GM19324 (cell line): ENCODE results near the gene CDKN3.

Source experiments
- ATAC-seq: cut with Tn5 transposase; IDR thresholded peaks from one replicate; pipeline ENCODE4 v1.9.1; 2021; ENCODE audit warnings: mild to moderate bottlenecking, moderate library complexity; ENCODE audit not compliant: unreplicated experiment, low FRiP score

The CDKN3 gene, protein sequence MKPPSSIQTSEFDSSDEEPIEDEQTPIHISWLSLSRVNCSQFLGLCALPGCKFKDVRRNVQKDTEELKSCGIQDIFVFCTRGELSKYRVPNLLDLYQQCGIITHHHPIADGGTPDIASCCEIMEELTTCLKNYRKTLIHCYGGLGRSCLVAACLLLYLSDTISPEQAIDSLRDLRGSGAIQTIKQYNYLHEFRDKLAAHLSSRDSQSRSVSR

DNA sequence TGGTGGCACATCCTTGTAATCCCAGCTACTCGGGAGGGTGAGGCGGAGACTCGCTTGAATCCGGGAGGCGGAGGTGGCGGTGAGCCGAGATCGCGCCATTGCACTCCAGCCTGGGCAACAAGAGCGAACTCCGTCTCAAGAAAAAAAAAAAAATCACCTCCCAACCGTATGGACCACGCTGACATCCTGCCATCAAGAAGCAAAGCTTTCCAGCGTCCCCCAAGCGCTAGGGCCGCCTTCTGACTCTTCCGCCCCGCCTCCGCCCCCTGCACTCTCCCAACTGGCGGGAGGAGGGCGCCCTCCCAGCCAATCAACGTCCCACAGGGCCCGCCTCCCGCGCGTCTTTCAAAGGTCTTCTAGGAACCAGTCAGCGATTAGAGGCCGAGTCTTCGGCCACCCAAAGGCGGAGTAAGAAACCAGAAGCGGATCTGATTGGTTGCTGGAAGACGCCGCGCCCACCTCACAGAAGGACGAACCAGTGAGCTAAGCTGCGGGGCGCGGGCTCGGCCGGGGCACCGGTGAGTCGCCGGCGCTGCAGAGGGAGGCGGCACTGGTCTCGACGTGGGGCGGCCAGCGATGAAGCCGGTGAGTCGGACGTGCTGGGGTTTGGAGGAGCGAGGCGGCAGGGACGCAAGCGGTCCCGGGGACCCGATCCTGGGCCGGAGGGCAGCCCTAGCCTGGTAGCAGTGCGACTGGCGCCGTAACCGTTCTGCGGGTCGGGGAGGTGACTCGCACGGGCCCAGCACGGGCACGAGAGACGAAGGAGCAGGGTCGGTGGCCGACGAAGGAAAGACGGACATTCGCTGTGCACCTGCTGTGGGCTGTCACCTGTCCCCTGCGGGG lies at the start of gene CDKN3:
CDKN3 (plus strand) TSS at position 515 of the 843 bp plus-strand sequence; CDS start at position 577, 62 bp downstream.
- ATAC-seq, result peak; percentile 98

DNA sequence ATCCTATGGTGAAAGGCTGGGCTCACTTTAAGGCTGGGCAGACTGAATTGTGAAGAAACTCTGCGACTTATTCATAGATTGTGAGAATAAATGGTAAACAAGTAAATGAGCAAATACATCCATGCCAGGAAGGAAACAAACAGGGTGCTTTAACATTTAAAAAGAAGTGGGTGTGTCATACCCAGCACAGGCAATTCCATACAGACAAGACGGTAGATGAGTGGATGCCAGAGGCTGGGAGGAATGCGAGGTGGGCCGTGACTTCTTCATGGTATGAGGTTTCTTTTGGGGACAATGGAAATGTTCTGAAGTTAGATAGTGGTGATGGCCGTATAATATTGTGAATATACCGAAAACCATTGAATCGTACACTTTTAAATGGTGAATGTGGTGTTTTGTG lies 49.8 kb upstream of the CDKN3 start:
- no peak for ATAC-seq

DNA sequence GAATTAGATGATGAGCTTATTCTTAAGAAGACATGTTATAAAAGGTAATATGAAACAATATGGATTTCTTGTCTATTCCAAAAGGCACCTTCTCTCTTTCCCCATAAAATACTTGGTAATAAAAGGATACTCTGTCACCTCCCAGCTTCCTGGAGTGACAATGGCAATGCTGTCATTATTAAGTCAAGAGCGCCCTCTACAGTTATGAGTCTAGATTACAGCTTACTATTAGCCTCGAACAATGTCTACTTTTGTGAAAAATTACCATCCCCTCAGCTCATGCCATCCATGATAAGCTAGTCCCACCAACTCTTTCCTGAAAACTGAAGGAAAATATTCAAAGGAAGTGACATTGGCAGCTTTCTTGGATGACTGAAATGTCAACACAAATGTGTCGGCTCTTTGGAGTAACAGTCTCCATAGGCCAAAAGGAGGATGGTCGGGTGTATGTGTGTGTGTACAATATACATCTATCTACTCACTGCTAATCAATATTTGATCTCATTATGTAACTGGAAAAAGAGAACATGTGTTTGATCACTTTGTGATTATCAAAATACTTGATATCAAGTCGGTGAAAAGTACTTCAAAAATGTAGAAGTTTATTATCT lies 48.7 kb upstream of the CDKN3 start:
- no peak for ATAC-seq

DNA sequence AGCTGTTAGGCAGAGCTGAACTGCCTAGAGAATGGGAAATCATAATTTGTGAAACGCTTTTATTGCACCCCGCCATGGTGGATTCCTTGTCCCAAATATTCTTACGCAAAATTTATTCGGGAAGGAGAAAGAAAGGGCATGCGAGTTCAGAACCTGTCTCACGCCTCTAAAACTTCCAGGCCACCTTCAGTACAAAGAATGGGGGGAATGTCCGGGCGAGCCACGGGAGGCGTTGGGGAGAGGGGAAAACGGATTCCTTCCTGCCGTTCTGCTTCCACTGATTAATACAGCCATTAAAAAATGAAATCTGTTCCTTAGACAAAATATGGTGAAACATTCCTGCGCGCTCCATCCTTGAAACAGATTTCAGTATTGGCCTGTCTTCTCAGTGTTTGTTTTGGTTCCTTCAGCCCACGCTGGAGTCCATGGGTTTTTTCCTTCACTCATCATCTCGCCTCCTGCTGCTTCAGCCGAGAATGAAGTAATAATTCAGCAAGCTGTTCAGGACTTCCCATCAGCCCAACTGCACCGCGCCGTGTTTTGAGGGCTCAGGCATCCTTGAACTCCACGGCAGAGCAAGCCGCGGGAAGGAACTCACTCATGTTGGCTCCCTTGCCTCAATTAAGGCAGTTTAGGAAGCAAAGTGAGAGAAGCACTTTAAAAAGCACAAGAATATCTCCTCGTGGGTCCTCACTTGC lies 47.7 kb upstream of the CDKN3 start:
- no peak for ATAC-seq

DNA sequence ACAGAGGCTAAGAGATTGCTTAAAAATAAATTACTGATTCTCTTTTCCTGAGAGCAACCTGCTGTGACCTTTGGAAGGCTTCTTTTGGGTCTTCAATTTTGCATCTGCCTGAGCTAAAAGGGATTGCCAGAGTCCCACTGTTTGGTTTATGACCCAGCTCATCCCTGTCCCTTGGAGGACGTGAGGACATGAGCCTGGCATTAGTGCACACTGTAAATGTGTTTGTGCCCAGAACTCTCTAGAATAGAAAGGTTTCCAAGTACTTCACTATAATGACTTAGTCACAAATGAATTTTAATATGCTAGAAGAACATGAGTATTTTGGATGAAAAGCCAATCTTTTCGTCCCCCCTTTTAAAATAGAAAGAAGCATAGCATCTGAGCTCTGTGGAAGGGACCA lies 47.1 kb upstream of the CDKN3 start:
- no peak for ATAC-seq

DNA sequence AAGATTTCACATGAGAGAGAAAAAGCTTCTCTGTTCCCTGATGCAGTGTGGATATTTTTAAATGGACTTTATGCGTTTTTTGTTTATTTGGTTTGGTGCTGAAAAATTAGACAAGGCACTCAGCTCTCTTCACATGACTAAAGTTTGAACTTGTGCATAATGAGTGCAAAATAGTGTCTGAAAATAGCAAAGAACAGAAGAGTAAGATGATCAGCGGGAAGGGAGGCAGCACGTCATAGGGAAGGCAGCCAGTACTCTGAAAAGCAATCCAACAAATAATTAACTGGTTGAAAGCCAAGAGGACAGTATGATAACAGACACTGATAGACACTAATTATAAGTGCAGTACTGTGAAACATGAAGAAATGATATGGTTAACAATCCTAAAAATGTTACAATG lies 46.6 kb upstream of the CDKN3 start:
- no peak for ATAC-seq

DNA sequence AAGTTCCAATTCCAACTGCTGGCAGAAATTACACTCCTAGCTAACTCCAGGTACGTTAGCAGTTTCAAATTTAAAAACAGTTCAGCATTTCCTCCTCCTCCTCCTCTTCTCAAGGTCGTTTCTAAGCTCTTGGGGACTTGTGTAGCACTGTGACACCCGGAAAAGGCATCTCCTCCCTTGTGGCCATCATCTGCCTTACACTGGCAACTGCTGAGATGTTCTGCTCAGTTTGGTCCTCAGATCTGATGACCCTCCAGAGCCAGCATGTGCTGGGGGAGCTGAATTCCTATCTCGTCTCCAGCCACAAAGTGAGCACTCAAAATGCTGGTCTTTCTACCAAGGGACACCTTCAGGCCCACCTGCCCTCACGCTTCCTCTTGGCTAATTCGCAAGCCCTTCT lies 43.5 kb upstream of the CDKN3 start:
- ATAC-seq, result no peak

DNA sequence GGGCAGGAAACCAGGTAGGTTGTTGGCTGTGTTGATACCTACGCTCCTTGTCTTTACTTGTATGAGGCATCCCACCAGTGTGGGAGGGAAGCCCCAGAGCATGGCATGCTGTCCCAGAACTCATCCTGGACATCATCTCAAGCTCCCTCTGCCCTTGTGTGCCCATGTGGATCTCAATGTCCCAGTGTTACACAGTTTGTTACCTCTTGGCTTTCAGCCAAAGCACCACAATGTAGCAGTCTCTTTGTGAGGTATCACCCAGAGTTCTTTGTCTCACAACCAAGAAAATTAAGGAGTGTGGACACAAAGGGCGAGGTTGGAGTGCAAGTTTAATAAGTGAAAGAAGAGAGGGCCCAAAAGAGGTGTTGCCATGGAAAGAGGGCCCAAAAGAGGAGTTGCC lies 43.1 kb upstream of the CDKN3 start:
- no peak for ATAC-seq

DNA sequence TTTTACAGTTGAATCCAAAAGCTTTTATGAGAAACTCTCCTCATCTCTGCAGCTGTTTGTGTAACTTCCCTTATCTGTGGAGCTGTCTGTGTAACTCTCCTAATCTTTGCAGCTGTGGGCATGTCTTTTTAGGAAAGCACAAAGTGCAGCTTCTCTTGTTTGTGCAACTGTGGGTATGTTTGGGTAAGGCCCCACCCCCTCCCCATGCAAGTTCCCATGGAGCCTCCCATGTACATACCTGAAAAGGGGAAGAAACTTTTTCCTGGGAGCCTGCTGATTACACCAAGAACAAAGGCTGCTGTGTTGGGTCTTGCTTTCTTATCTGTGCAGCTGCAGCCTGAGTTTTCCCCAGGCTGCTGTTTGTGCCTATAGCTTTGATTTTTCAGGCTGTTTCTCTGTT lies 42.7 kb upstream of the CDKN3 start:
- no peak for ATAC-seq

DNA sequence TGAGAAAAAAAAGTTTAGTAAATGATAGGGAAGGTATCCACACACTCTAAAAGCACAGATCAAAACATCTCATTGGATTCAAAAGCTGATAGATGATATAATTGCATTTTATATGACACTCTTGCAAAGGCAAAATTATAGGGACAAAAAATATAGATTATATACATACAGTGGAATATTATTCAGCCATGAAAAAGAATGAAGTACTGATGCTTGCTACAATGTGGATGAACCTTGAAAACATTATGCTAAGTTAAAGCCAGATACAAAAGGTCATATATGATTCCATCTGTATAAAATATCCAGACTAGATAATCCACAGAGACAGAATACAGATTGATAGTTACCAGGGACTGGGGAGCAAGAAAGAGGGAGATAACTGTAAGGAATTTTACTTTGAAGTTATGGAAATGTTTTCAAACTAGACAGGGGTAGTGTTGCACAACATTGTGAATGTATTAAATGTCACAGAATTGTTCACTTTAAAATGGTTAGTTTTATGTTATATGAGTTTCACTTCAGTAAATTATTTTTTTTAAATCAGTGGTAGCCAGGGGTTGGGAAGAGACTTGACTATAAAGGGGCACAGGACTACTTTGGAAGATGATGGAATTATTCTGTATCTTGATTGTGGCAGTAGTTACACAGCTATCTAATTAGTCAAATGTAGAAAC lies 41.7 kb upstream of the CDKN3 start:
- ATAC-seq, result no peak

DNA sequence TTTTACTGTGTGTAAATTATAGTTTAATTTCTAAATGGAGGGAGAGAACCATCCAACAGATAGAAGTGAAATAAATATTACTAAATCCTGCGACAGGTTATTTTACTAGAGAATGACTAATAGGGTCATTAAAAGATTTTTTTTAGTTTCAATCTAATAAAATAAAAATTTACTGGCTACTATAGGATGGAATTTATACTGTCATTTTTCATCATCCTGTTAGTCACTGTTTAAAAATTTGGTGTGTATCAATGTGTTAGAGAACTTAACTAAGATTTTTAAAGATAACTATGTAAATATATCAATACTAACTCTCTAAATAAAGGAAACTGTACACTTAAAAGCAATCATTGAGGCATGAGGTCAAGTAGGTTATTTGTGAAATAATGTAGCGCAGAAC lies 41.1 kb upstream of the CDKN3 start:
- no peak for ATAC-seq

DNA sequence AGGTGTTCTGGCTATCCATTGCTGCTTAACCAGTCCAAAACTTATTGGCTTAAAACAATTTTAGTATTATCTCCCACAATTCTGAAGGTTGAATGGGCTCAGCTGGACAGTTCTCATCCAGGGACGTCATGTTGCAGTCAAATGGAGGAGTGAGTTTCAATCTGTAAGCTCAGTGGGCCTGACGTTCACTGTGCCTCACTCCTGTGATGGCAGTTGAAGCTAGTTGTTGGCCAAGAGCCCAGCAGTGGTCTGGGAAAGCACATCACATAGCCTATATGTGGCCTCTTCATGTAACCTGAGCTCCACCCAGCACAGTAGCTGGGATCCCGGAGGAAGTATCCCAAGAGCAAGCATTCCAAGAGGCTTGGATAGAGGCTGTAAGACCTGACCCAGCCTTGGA lies 40.6 kb upstream of the CDKN3 start:
- no peak for ATAC-seq

DNA sequence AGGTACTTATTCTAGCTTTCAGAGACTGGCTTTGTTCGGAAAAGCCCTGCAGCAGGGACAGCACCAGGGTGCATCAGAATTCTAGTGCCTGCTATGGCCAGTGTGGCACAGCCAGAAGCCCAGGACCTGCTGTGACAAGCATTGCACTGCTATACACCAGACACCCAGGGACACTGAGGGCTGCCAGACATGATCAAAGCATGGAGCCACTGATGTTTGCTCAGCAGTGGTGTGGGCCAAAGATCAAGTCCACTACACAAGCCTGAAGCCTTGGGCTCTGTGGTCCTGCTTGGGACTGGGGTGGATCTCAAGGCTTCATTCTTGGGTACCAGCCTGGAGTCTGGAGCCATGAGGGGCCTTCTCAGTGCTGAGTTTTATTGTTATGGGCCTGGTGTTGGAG lies 36.1 kb upstream of the CDKN3 start:
- no peak for ATAC-seq

DNA sequence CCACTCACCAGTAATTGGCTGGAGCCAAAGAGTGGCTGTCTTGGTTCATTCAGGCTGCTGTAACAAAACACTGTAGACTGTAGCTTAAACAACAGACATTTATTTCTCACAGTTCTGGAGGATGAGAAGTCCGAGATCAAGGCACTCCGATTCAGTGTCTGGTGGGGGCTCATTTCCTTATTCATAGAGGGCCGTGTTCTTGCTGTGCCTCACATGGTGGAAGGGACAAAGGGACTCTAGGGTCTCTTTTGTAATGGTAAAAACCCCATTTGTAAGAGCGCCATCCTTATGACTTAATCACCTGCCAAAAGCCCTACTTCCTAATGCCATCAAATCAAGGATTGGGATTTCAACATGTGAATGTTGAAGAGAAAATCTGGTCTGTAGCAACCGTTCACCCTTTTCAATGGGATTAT lies 34.7 kb upstream of the CDKN3 start:
- ATAC-seq, result no peak

DNA sequence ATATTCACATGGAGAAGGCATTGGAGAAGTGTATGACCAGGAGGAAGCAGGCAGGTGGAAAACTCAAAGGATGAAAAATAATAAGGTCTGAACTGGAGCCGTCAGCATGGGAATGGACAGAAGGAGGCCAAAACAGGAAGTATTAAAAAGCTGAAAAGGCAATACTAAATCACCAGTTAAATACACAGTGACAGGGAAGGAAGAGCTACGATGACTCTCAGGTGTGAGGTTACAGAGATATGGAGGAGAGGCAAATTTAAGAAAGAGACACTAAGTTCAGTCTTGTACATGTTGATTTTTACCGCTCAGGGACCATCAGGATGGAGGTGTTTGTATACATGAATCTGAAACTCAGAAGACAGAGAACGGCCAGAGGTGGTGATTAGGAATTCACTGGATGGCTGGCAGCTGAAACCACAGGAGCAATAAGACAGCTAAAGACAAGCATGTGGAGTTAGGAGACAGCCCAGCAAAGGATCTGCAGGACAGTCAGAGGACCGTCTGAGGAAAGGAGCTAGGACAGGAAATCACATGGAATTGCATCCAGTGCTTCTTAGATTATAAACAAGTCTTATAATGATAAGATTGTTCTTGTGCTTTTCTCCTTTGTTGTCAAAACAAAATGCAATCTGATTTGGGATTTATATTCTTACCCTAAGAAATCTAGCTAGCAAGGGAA lies 33.9 kb upstream of the CDKN3 start:
- no peak for ATAC-seq

DNA sequence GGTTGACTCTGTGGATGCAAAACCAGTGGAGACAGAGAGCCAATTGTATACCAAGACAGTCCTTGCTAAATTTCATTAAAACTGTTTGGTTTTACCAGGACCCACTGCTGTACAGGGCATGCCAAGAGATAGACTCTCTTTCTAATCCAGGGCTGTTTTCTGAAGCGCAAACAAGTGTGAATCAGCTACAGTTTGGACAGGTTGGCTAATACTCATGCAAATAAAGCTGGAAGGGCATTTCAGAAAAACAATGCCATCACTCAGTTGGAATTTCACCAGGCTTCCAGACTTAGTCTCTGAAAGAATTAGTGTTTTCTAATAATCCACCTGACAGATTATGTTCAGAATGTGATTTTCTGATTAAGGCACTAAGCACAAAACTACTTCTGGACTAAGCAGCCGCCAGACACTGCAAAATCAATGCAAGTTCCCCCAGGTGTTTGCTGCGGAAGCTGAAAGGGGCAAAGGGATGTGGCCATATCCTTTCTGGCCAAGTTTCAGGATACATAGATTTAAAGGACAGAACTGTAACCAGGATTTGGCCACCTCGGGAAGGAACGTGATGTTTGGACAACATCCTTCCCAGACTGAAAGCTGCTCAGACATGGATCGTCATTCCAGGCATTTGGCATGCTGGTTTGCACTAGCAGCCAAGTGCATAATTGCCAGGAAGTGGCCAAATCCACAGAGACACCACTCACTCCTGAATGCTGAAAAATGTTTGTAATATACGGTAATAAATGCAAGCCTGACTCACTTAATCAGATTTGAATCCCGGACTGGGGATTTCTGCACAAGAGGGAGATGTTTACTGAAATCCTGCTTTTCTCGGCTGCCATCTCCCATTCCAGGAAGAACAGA lies 32.0 kb upstream of the CDKN3 start:
- no peak for ATAC-seq

DNA sequence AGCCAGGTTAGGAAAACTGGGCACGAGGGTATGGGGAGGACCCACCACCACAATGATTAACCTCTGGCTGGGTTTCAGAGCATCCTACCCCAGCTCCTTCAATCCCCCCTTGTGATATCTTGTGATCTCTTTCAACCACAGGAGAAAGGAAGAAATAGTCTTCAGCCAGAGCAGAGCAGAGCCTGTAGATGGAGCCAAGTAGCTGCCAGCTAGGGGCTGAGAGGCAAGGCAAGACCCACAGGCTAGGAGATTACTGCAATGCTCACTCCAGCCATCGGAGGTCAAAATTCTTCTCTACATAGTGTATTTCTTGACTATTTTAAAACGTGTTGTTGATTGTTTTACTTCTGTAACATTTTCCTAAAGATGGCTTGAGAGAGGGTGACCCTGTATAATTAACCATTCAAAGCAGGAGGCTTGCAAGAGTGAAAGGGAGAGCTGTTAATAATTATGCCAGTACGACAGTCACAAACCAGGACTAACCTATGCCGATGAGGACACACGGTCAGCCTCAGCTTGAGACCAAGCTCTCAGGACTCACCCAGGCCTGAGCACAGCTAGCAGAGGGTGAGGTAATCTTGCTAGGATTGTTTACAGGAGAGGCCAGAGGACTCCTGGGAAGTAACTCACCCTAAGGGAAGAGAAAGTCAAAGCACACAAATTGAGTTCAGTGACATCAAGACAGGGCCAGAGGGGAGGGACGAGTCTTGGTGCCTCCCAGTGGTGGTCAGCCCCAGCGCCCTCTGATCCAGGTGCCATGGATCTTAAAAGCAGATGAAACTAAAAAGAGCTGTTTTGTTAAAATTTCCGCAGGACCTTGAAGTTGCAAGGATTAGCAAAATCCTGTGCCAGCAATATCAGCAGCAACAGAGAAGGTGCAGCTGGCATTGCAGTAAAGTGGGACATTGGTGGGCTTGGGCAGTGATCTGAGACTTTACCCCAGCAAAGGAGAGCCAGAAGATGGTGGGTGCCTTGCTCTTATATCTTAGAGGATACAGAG lies 29.8 kb upstream of the CDKN3 start:
- peak; percentile 74 for ATAC-seq

DNA sequence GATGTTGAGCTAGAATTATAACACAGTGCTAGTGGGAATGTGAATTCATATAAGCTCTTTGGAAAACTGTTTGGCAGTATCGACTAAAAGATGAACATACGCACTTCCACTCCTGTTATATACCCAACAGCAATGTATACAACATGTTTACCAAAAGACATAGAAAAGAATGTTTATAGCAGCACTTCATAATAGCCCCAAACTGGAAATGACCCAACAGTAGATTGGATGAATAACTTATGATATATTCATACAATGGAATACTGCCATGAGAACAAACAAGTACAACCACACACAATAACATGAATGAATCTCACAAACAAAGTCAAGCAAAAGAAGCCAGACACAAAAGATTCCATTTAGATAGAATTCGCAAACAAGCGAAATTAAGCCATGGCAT lies 28.5 kb upstream of the CDKN3 start:
- ATAC-seq, result no peak
